DND-41 (cell line): Measurements from ENCODE around the gene RBM6.

Experiments used
- ATAC-seq: fragments of 200-7000 bp; cut with Tn5 transposase; 3 replicates; pipeline ENCODE4 v1.9.1; 2021; ENCODE audit warnings: low read depth; ENCODE audit not compliant: insufficient read depth
- DNase-seq: peaks from one replicate; pipeline ENCODE4 v3.0.0-alpha.2; 2020
- H2AFZ ChIP-seq: 2 replicates; pipeline ENCODE4 v1.6.0; 2012; ENCODE audit warnings: low read depth, low read length
- H3K27ac ChIP-seq: 2 replicates; pipeline ENCODE4 v1.5.1; 2012; ENCODE audit warnings: low read length, inconsistent platforms
- H3K27me3 ChIP-seq: fragments of 200-600 bp; sonication (generic); 2 replicates; pipeline ENCODE4 v1.6.0; 2012; ENCODE audit warnings: low read length, mild to moderate bottlenecking, inconsistent platforms; ENCODE audit not compliant: insufficient read depth, poor library complexity
- H3K36me3 ChIP-seq: 2 replicates; pipeline ENCODE4 v1.5.1; 2012; ENCODE audit warnings: low read length, inconsistent platforms; ENCODE audit not compliant: insufficient read depth
- H3K4me1 ChIP-seq: 2 replicates; pipeline ENCODE4 v1.5.1; 2012; ENCODE audit warnings: mild to moderate bottlenecking, low read length; ENCODE audit not compliant: insufficient read depth
- H3K4me2 ChIP-seq: 2 replicates; pipeline ENCODE4 v1.6.0; 2012; ENCODE audit warnings: mild to moderate bottlenecking, moderate library complexity, low read length, inconsistent platforms; ENCODE audit not compliant: insufficient read depth
- H3K4me3 ChIP-seq, 2 experiments: fragments of 200-600 bp in 1 of 2; shearing (Covaris generic) in 1 of 2; 2 replicates each; pipeline ENCODE4 v1.5.1; 2012 to 2016; ENCODE audit warnings: inconsistent platforms in 2 of 2, low read length in 2 of 2, mild to moderate bottlenecking in 2 of 2, low read depth in 1 of 2, moderate library complexity in 1 of 2
- H3K79me2 ChIP-seq: 2 replicates; pipeline ENCODE4 v1.6.0; 2012; ENCODE audit warnings: low read length, inconsistent platforms; ENCODE audit not compliant: insufficient read depth
- H3K9ac ChIP-seq: 2 replicates; pipeline ENCODE4 v1.6.0; 2012; ENCODE audit warnings: low read depth, mild to moderate bottlenecking, inconsistent platforms, low read length, moderate library complexity
- H3K9me3 ChIP-seq: 2 replicates; pipeline ENCODE4 v1.5.1; 2012; ENCODE audit warnings: low read length, moderate library complexity, mild to moderate bottlenecking, inconsistent platforms; ENCODE audit not compliant: insufficient read depth, severe bottlenecking
- H4K20me1 ChIP-seq: 2 replicates; pipeline ENCODE4 v1.6.0; 2012; ENCODE audit warnings: low read length; ENCODE audit not compliant: insufficient read depth
- CTCF ChIP-seq: IDR thresholded peaks from 2 replicates; pipeline ENCODE4 v1.5.1; 2012; ENCODE audit warnings: borderline replicate concordance, low read length, moderate library complexity, mild to moderate bottlenecking; ENCODE audit not compliant: poor library complexity, severe bottlenecking; ENCODE audit errors: extremely low read depth
- EZH2 ChIP-seq: IDR thresholded peaks from 3 replicates; pipeline ENCODE4 v1.6.1; 2012; ENCODE audit warnings: borderline replicate concordance, low read depth, mild to moderate bottlenecking, moderate library complexity, low read length, inconsistent platforms; ENCODE audit not compliant: severe bottlenecking

The RBM6 gene

GRCh38 chr3:50118237-50118636 is 178.3 kb downstream of the RBM6 start:
- Histone ChIP-seq H3K4me1 (no peaks in the 10 kb centered on the region), H3K4me3 (no peak overlapping the region), H3K79me2 (no peaks in the 10 kb centered on the region), H3K27ac (no peak overlapping the region), H3K9me3 (no peaks in the 10 kb centered on the region), H2AFZ (no peak overlapping the region), H3K36me3 (peaks cover 83% of the 10 kb centered on the region), H4K20me1 (peaks cover 36% of the 10 kb centered on the region), H3K27me3 (no peaks in the 10 kb centered on the region), H3K4me2 (no peak overlapping the region), H3K9ac (no peak overlapping the region)
- TF ChIP-seq CTCF (no peak), EZH2 (no peak)
- no peak for DNase-seq
- no peak for ATAC-seq

- ATAC-seq: no peak
- Histone ChIP-seq H3K9ac (no peak overlapping the region), H3K4me2 (no peak overlapping the region), H3K79me2 (no peaks in the 10 kb centered on the region), H2AFZ (no peak overlapping the region), H3K27ac (no peak overlapping the region), H3K4me3 (no peak overlapping the region), H4K20me1 (peaks cover 35% of the 10 kb centered on the region), H3K4me1 (no peaks in the 10 kb centered on the region), H3K9me3 (no peaks in the 10 kb centered on the region), H3K36me3 (peaks cover 67% of the 10 kb centered on the region), H3K27me3 (no peaks in the 10 kb centered on the region)
- TF ChIP-seq EZH2 (no peak), CTCF (no peak)
- DNase-seq: no peak
Observed at GRCh38 chr3:50119786-50120185, 179.8 kb downstream of the RBM6 start.

- no peak overlapping the region for H2AFZ ChIP-seq
- H3K9ac ChIP-seq: no peak overlapping the region
- no peak for TF ChIP-seq CTCF
- TF ChIP-seq EZH2: no peak
- no peaks in the 10 kb centered on the region for H3K79me2 ChIP-seq
- no peaks in the 10 kb centered on the region for H3K9me3 ChIP-seq
- H3K4me3 ChIP-seq: no peak overlapping the region
- no peaks in the 10 kb centered on the region for H3K4me1 ChIP-seq
- no peak for ATAC-seq
- H3K27ac ChIP-seq: no peak overlapping the region
- H3K4me2 ChIP-seq: no peak overlapping the region
- peaks cover 60% of the 10 kb centered on the region for H3K36me3 ChIP-seq
- peaks cover 35% of the 10 kb centered on the region for H4K20me1 ChIP-seq
- no peak for DNase-seq
- no peaks in the 10 kb centered on the region for H3K27me3 ChIP-seq
Observed at GRCh38 chr3:50120364-50121071, 180.6 kb downstream of the RBM6 start.
